Measurements from ENCODE around the gene CCDC170. TPM values are rescaled to one million over a fixed set of nuclear protein-coding genes. Genes with fewer than 3 reads are reported as not detected.

CCDC170 gene
- total and polyA plus RNA-seq, 2 experiments from 2014 or later = 1.2 TPM

DNA sequence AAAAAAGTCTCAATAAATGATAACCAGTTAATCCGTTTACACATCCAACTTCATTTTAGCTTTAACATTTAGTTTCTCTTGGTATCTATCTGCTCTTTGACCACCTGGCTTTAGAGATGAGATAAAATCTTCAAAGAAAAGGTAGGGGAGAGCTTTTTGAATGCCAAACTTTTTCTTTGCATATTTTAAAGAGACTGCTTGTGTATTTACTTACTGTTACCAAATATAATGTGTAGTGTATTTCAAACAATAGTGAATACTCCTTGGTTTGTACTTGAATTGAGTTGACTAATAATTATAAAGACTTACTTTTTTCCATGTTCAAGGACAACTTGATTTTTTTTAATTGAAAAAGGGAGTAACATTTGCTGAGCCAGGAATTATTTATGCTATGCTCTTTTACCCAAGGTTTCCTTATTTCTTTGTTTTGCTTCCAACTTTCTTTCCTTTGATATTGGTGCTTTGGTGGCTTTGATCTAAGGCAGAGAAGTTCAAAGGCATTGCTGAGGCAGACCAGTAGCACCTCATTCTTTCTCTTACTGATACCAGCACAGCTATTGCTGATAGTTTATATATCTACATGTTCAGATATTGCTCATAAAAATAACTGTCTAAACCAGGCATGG lies 7.8 kb downstream of the CCDC170 start:
- no peak overlapping the region for H3K4me2 ChIP-seq

DNA sequence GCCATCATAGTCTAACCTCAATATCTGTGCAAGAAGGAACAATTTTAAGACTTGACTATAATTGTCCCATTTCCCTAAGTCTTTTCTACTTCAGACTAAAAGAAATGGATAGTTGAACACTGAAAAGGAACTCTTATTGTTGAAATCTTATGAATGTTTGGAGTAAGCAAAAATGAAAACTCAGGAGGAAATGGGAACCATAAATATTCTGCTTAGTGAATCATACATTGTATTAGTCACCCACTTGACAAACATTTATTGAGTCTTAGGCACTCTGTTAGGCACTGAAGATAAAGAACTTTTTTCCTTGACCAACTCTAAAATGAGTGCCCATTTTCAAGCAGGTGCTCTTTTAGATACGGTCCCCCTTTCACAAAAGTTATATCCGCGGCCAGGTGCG lies 8.7 kb downstream of the CCDC170 start:
- Histone ChIP-seq H3K9me3 (ENCODE audit: low read depth) (no peaks in the 10 kb centered on the region), H3K27me3 (no peaks in the 10 kb centered on the region), H3K36me3 (replicated peaks; ENCODE audit: insufficient read depth, low read depth) (no peaks in the 10 kb centered on the region), H3K4me3 (no peak overlapping the region), H2AFZ (no peak overlapping the region), H3K9me2 (replicated peaks; ENCODE audit: insufficient read depth) (no peaks in the 10 kb centered on the region), H3K79me2 (no peaks in the 10 kb centered on the region), H3K27ac (peak overlapping the region; percentile 27), H3K4me2 (no peak overlapping the region), H3K4me1 (ENCODE audit: insufficient read depth) (no peaks in the 10 kb centered on the region), H4K20me1 (ENCODE audit: insufficient read depth, poor library complexity, severe bottlenecking) (no peaks in the 10 kb centered on the region)
- TF ChIP-seq EZH2 (IDR thresholded peaks at IDR 0.05; ENCODE audit: borderline replicate concordance) (no peak), EZH2phosphoT487 (IDR thresholded peaks at IDR 0.05; ENCODE audit: low read depth, severe bottlenecking, unreplicated experiment) (no peak)
- TF ChIP-seq, protein P1, sequence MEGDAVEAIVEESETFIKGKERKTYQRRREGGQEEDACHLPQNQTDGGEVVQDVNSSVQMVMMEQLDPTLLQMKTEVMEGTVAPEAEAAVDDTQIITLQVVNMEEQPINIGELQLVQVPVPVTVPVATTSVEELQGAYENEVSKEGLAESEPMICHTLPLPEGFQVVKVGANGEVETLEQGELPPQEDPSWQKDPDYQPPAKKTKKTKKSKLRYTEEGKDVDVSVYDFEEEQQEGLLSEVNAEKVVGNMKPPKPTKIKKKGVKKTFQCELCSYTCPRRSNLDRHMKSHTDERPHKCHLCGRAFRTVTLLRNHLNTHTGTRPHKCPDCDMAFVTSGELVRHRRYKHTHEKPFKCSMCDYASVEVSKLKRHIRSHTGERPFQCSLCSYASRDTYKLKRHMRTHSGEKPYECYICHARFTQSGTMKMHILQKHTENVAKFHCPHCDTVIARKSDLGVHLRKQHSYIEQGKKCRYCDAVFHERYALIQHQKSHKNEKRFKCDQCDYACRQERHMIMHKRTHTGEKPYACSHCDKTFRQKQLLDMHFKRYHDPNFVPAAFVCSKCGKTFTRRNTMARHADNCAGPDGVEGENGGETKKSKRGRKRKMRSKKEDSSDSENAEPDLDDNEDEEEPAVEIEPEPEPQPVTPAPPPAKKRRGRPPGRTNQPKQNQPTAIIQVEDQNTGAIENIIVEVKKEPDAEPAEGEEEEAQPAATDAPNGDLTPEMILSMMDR (IDR thresholded peaks at IDR 0.05; ENCODE audit: poor library complexity) = no peak
- 97% methylated on average over 4 of the region's 4 CpGs for WGBS (ENCODE audit: low lambda C conversion rate, missing lambda C conversion rate)
- no peak for DNase-seq (ENCODE audit: low spot score)

More for the DNA sequence above, 7.8 kb downstream of the CCDC170 start:
- Histone ChIP-seq H3K36me3 (replicated peaks; ENCODE audit: insufficient read depth, low read depth) (no peaks in the 10 kb centered on the region), H3K27ac (no peak overlapping the region), H2AFZ (no peak overlapping the region), H3K27me3 (no peaks in the 10 kb centered on the region), H3K4me3 (no peak overlapping the region), H3K9me2 (replicated peaks; ENCODE audit: insufficient read depth) (no peaks in the 10 kb centered on the region), H4K20me1 (ENCODE audit: insufficient read depth, poor library complexity, severe bottlenecking) (no peaks in the 10 kb centered on the region), H3K4me1 (ENCODE audit: insufficient read depth) (no peaks in the 10 kb centered on the region), H3K9me3 (ENCODE audit: low read depth) (no peaks in the 10 kb centered on the region), H3K79me2 (no peaks in the 10 kb centered on the region)
- 56% methylated on average over 1 of the region's 1 CpG for WGBS (ENCODE audit: low lambda C conversion rate, missing lambda C conversion rate)
- no peak for DNase-seq (ENCODE audit: low spot score)
- TF ChIP-seq EZH2phosphoT487 (IDR thresholded peaks at IDR 0.05; ENCODE audit: low read depth, severe bottlenecking, unreplicated experiment) (no peak), EZH2 (IDR thresholded peaks at IDR 0.05; ENCODE audit: borderline replicate concordance) (no peak)
- TF ChIP-seq, protein P1 (IDR thresholded peaks at IDR 0.05; ENCODE audit: poor library complexity) = no peak

DNA sequence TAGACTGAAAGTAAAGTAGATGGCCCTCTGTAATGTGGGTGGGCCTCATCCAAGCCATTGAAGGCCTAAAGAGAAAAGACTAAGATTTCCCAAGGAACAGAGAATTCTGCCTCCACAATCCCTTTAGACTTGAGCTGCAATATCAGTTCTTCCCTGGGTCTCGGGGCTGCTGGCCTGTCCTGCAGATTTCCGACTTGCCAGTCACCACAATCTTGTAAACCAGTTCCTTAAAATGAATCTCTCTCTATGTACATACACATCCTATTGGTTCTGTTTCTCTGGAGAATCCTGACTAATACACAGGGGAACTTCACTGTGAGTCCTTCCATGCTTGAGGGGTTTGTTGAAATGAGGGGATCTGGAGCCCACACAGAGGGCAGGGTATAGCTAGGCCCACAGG lies 12.9 kb downstream of the CCDC170 start:
- TF ChIP-seq EZH2 (IDR thresholded peaks at IDR 0.05; ENCODE audit: borderline replicate concordance) = no peak
- TF ChIP-seq, protein P1 (IDR thresholded peaks at IDR 0.05; ENCODE audit: poor library complexity) = no peak
- no peak for TF ChIP-seq EZH2phosphoT487 (IDR thresholded peaks at IDR 0.05; ENCODE audit: low read depth, severe bottlenecking, unreplicated experiment)
- Histone ChIP-seq H3K36me3 (replicated peaks; ENCODE audit: insufficient read depth, low read depth) (no peaks in the 10 kb centered on the region), H2AFZ (no peak overlapping the region), H3K9me3 (ENCODE audit: low read depth) (no peaks in the 10 kb centered on the region), H3K4me2 (no peak overlapping the region), H3K27ac (no peak overlapping the region), H3K27me3 (no peaks in the 10 kb centered on the region), H3K4me3 (no peak overlapping the region), H3K4me1 (ENCODE audit: insufficient read depth) (no peaks in the 10 kb centered on the region), H3K9me2 (replicated peaks; ENCODE audit: insufficient read depth) (no peaks in the 10 kb centered on the region), H3K79me2 (no peaks in the 10 kb centered on the region), H4K20me1 (ENCODE audit: insufficient read depth, poor library complexity, severe bottlenecking) (no peaks in the 10 kb centered on the region)
- WGBS (ENCODE audit: low lambda C conversion rate, missing lambda C conversion rate) = 97% methylated on average over 2 of the region's 2 CpGs
- no peak for DNase-seq (ENCODE audit: low spot score)
